HepG2 (cell line): ENCODE measurements around the gene METTL23. TPM values are rescaled to one million over a fixed set of nuclear protein-coding genes. Genes with fewer than 3 reads are reported as not detected.

Experiments
- ARID5B ChIP-seq: IDR thresholded peaks from 2 replicates; pipeline ENCODE4 v1.4.0; 2020; ENCODE audit warnings: mild to moderate bottlenecking, missing genetic modification reagents
- BHLHE40 ChIP-seq: IDR thresholded peaks from 2 replicates; pipeline ENCODE4 v1.6.1; 2011; ENCODE audit warnings: low read length, improper control_type of control experiment
- FOXM1 ChIP-seq: sonication (generic); formaldehyde crosslinking; IDR thresholded peaks from 2 replicates; pipeline ENCODE4 v1.5.0; 2020; ENCODE audit warnings: missing genetic modification reagents
- KDM4B ChIP-seq: sonication (generic); formaldehyde crosslinking; IDR thresholded peaks from 2 replicates; pipeline ENCODE4 v1.4.0; 2020; ENCODE audit warnings: missing genetic modification reagents
- MLLT10 ChIP-seq: sonication (generic); formaldehyde crosslinking; IDR thresholded peaks from 2 replicates; pipeline ENCODE4 v1.4.0; 2020; ENCODE audit warnings: missing genetic modification reagents
- NBN ChIP-seq: fragments of 450-650 bp; conservative IDR thresholded peaks from 2 replicates; pipeline ENCODE4 v1.6.1; 2017
- STAG1 ChIP-seq: sonication (generic); formaldehyde crosslinking; IDR thresholded peaks from 2 replicates; pipeline ENCODE4 v1.4.0; 2020; ENCODE audit warnings: missing genetic modification reagents
- TBP ChIP-seq: sonication (generic); formaldehyde crosslinking; IDR thresholded peaks from 2 replicates; pipeline ENCODE4 v1.5.0; 2020; ENCODE audit warnings: missing genetic modification reagents
- TGIF2 ChIP-seq: IDR thresholded peaks from 2 replicates; pipeline ENCODE4 v1.6.1; 2016; ENCODE audit warnings: control low read depth, missing compliant biosample characterization
- TOPORS ChIP-seq: sonication (generic); formaldehyde crosslinking; IDR thresholded peaks from 2 replicates; pipeline ENCODE4 v1.8.0; 2023; ENCODE audit warnings: mild to moderate bottlenecking, missing genetic modification reagents
- ZBTB20 ChIP-seq: sonication (generic); formaldehyde crosslinking; IDR thresholded peaks from 2 replicates; pipeline ENCODE4 v1.8.1; 2023; ENCODE audit warnings: missing genetic modification reagents, low read depth, mild to moderate bottlenecking, borderline replicate concordance
- ZNF276 ChIP-seq: sonication (generic); formaldehyde crosslinking; IDR thresholded peaks from 2 replicates; pipeline ENCODE4 v1.4.0; 2020; ENCODE audit warnings: mild to moderate bottlenecking, low read depth, missing genetic modification reagents
- ZNF619 ChIP-seq: sonication (generic); formaldehyde crosslinking; IDR thresholded peaks from 2 replicates; pipeline ENCODE4 v1.4.0; 2020; ENCODE audit warnings: mild to moderate bottlenecking, missing genetic modification reagents
- ZNF761 ChIP-seq: sonication (generic); formaldehyde crosslinking; conservative IDR thresholded peaks from 2 replicates; pipeline ENCODE4 v1.4.0; 2020; ENCODE audit warnings: mild to moderate bottlenecking, missing genetic modification reagents
- ZNF841 ChIP-seq: sonication (generic); formaldehyde crosslinking; IDR thresholded peaks from 2 replicates; pipeline ENCODE4 v1.8.1; 2023; ENCODE audit warnings: missing genetic modification reagents, borderline replicate concordance
- polyA plus RNA-seq, 8 experiments: library from polyadenylated mRNA; depleted of rRNA in 3 of 8; stranded (reverse) in 7 of 8; unstranded in 1 of 8; fragments of >200 nt; fragmentation: Illumina TruSeq in 4 of 8; extraction: Trizol in 4 of 8; gene quantifications; 2 replicates each; pipeline versions ENCODE4 v1.2.1 to v1.2.3, GENCODE V29; 2011 to 2016; ENCODE audit warnings: low read depth in 4 of 8, missing spikeins in 1 of 8, mixed read lengths in 1 of 8; ENCODE audit not compliant: insufficient read depth in 1 of 8
- total RNA-seq, 5 experiments: library from RNA; depleted of rRNA; stranded (reverse); fragments of >200 nt; fragmentation: Illumina TruSeq; extraction: Trizol; gene quantifications; 2 replicates each; pipeline ENCODE4 v1.2.3, GENCODE V29; 2016; ENCODE audit warnings: low read depth in 1 of 5
- TF ChIP-seq, protein P1 (sequence below): sonication (generic); formaldehyde crosslinking; IDR thresholded peaks from 2 replicates; pipeline ENCODE4 v1.8.0; 2022; ENCODE audit warnings: mild to moderate bottlenecking, missing genetic modification reagents; ENCODE audit not compliant: insufficient replicate concordance
- TF ChIP-seq, protein P2 (sequence below): sonication (generic); formaldehyde crosslinking; IDR thresholded peaks from 2 replicates; pipeline ENCODE4 v1.4.0; 2020; ENCODE audit warnings: missing genetic modification reagents, borderline replicate concordance
- TF ChIP-seq, protein P3 (sequence below): sonication (generic); formaldehyde crosslinking; IDR thresholded peaks from 2 replicates; pipeline ENCODE4 v1.8.1; 2023; ENCODE audit warnings: missing genetic modification reagents, mild to moderate bottlenecking, borderline replicate concordance

The METTL23 gene
- total and polyA plus RNA-seq, 2 of the 13 experiments (the other 11 are each of a cell fraction or from before 2014, with no cell fraction given): 39.9 to 104 TPM

DNA sequence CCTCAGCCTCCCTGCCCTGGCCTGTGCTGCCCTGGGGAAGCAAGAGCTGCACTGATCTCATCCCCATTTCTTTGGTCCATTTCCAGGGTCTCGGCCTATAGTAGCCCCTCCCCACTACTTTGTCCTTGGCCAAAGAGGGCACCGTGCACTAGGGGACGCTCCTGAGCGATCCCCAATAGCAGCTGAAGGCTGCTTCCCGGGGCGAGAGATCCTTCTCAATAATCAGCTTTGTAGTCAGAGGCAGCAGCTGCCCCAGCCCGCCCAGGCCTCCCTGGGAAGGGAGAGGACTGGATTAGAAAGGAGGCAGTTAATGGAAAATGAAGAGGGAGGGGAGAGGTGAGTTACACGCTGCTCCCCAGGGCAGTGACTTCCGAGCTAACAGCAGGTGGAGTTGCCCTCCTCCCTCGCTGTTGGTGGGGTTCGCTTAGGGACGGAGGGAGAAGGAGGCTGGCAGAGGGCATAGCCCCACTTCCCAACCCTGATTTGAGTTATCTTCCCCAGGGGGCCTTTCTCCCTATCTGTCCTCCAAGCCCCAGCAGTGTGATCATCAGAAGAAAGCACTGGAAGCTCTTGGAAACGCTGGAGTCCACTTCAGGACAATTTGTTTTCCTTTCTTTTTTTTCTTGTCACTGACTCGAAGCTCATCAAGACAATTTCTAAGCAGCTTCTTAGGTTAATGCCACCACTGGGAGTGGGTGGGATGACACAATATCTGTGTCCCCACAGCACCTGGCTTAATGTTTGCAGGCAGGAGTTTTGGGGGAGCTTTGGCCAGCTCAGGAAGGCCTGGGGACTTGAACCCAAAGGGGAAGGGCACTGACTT, 18.4 kb upstream of the METTL23 start (continued):
- TF ChIP-seq ARID5B (CRISPR knock-in tag) (0 out of 2 replicates have a peak, but pooled peaks have one; percentile 8), KDM4B (CRISPR knock-in tag) (no peak), TBP (no peak), TOPORS (CRISPR knock-in tag) (no peak), ZNF619 (CRISPR knock-in tag) (no peak), NBN (no peak), ZNF841 (CRISPR knock-in tag) (no peak), BHLHE40 (no peak), MLLT10 (CRISPR knock-in tag) (no peak), ZBTB20 (no peak), ZNF761 (CRISPR knock-in tag) (no peak), FOXM1 (no peak), STAG1 (CRISPR knock-in tag) (peak; percentile 38), ZNF276 (no peak), TGIF2 (no peak)
- TF ChIP-seq, protein P1, sequence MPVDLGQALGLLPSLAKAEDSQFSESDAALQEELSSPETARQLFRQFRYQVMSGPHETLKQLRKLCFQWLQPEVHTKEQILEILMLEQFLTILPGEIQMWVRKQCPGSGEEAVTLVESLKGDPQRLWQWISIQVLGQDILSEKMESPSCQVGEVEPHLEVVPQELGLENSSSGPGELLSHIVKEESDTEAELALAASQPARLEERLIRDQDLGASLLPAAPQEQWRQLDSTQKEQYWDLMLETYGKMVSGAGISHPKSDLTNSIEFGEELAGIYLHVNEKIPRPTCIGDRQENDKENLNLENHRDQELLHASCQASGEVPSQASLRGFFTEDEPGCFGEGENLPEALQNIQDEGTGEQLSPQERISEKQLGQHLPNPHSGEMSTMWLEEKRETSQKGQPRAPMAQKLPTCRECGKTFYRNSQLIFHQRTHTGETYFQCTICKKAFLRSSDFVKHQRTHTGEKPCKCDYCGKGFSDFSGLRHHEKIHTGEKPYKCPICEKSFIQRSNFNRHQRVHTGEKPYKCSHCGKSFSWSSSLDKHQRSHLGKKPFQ (CRISPR knock-in tag): peak; percentile 63
- TF ChIP-seq, protein P2, sequence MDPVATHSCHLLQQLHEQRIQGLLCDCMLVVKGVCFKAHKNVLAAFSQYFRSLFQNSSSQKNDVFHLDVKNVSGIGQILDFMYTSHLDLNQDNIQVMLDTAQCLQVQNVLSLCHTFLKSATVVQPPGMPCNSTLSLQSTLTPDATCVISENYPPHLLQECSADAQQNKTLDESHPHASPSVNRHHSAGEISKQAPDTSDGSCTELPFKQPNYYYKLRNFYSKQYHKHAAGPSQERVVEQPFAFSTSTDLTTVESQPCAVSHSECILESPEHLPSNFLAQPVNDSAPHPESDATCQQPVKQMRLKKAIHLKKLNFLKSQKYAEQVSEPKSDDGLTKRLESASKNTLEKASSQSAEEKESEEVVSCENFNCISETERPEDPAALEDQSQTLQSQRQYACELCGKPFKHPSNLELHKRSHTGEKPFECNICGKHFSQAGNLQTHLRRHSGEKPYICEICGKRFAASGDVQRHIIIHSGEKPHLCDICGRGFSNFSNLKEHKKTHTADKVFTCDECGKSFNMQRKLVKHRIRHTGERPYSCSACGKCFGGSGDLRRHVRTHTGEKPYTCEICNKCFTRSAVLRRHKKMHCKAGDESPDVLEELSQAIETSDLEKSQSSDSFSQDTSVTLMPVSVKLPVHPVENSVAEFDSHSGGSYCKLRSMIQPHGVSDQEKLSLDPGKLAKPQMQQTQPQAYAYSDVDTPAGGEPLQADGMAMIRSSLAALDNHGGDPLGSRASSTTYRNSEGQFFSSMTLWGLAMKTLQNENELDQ (CRISPR knock-in tag): no peak
- TF ChIP-seq, protein P3, sequence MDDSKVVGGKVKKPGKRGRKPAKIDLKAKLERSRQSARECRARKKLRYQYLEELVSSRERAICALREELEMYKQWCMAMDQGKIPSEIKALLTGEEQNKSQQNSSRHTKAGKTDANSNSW (CRISPR knock-in tag): no peak
